HG02870 (cell line): ENCODE measurements around the gene PCDHGB4.
A peak's percentile ranks its signal among the peaks of the same experiment; 100 is the strongest.
"Not testable (repeated sequence)": the region's sequence is repeated elsewhere in the genome, so short reads cannot be mapped to it uniquely, and the experiment has no call there.

Experiments
- ATAC-seq: cut with Tn5 transposase; IDR thresholded peaks from one replicate; pipeline ENCODE4 v1.9.1; 2021; ENCODE audit warnings: mild to moderate bottlenecking, moderate library complexity; ENCODE audit not compliant: unreplicated experiment

PCDHGB4 gene

DNA sequence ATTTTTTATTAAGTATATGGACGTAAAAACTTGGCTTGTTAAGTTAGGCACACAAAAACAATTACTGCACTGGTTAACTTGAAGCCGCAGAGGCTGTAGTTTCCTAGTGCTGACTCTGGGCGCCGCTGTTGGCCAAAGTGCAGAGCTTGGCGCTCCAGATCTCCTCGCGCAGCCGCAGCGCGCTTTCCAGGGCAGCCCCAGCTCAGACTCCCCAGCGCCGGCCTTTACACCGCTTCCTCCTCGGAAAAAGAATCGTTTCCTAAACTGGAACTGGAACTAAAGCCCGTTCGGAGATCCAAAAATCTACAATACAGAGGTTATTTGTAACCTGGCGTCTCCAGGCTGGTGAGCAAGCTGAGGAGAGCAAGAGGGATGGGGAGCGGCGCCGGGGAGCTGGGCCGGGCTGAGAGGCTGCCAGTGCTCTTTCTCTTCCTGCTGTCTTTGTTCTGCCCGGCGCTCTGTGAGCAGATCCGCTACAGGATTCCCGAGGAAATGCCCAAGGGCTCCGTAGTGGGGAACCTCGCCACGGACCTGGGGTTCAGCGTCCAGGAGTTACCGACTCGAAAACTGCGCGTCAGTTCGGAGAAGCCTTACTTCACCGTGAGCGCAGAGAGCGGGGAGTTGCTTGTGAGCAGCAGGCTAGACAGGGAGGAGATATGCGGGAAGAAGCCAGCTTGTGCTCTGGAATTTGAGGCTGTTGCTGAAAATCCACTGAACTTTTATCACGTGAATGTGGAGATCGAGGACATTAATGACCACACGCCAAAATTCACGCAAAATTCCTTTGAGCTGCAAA is 10.5 kb downstream of the PCDHGB4 start, which contains the start of gene PCDHGB5:
Gene PCDHGB5, plus strand, starts transcription at position 192 of the 796 bp plus-strand sequence. Its CDS starts 181 bp downstream, at position 373.
- peak; percentile 84 for ATAC-seq

DNA sequence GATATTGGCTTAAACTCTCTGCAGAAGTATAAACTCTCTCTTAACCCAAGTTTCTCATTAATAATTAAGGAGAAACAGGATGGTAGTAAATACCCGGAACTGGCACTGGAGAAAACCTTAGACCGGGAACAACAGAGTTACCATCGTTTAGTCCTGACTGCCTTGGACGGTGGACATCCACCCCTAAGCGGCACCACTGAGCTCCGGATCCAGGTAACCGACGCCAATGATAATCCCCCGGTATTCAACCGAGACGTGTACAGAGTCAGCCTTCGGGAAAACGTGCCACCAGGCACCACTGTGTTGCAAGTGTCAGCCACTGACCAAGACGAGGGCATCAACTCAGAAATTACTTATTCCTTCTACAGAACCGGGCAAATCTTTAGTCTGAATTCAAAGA is 11.1 kb downstream of the PCDHGB4 start:
- no peak for ATAC-seq

DNA sequence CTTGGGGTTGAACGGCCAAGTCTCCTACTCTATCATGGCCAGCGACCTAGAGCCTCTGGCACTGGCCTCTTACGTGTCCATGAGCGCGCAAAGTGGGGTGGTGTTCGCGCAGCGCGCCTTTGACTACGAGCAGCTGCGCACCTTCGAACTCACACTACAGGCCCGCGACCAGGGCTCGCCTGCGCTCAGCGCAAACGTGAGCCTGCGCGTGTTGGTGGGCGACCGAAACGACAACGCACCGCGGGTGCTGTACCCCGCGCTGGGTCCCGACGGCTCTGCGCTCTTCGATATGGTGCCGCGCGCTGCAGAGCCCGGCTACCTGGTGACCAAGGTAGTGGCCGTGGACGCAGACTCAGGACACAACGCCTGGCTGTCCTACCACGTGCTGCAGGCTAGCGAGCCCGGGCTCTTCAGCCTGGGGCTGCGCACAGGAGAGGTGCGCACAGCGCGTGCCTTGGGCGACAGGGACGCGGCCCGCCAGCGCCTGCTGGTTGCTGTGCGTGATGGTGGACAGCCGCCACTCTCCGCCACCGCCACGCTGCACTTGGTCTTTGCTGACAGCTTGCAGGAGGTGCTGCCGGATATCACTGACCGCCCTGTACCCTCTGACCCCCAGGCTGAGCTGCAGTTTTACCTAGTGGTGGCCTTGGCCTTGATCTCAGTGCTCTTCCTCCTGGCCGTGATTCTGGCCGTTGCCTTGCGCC is 12.2 kb downstream of the PCDHGB4 start:
- no peak for ATAC-seq

DNA sequence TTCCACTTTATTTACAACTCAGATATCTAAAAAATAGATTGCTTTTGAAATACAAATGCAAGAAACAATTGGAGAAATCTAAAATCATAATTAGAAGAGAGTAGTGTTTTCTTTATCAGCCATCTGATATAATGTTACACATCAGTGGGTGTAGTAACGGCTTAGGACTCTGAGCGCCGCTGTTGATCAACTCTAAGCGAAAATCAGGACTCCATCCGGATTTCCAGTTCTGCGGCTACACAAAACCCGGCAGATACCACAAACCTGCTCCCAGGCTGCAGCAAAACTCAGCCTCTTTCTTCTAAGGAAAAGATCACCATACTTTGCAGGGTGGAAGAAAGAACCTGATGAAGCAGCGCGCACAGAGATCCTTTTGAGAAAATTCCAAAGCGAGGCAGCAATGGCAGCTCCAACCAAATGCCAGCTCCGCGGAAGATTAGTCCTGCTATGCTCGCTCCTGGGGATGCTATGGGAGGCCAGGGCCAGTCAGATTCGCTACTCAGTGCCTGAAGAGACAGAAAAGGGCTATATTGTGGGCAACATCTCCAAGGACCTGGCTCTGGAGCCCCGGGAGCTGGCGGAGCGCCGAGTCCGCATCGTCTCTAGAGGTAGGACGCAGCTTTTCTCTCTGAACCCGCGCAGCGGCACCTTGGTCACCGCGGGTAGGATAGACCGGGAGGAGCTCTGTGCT is 15.2 kb downstream of the PCDHGB4 start, which contains the start of gene PCDHGA9:
Gene PCDHGA9, plus strand, starts transcription at position 226 of the 691 bp plus-strand sequence. Its CDS starts 175 bp downstream, at position 401.
- no peak for ATAC-seq

DNA sequence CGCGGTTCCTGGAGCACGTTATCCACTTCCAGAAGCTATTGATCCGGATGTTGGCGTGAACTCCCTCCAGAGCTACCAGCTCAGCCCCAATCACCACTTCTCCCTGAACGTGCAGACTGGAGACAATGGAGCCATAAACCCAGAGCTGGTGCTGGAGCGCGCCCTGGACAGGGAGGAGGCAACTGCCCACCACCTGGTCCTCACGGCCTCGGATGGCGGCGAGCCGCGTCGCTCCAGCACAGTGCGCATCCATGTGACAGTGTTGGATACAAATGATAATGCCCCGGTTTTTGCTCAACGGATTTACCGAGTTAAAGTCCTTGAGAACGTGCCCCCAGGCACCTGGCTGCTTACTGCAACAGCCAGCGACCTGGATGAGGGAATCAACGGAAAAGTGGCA is 15.9 kb downstream of the PCDHGB4 start:
- ATAC-seq: no peak

DNA sequence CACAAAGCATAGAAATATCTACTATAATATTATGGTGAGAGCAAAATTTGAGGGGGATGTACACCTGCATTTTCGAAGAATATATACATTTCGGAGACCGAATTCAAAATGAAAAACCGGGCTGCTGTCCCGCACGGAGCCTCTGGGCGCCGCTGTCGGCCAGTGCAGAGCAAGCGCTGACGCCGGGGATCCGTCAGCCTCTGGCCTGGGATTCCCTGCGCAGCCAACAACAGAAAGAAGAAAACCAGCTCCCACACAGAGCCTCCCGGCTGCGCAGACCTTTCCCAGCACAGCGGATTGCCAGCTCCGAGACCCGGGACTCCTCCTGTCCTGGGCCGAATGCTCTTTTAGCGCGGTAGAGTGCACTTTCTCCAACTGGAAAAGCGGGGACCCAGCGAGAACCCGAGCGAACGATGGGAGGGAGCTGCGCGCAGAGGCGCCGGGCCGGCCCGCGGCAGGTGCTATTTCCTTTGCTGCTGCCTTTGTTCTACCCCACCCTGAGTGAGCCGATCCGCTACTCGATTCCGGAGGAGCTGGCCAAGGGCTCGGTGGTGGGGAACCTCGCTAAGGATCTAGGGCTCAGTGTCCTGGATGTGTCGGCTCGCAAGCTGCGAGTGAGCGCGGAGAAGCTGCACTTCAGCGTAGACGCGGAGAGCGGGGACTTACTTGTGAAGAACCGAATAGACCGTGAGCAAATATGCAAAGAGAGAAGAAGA is 20.4 kb downstream of the PCDHGB4 start, which contains the start of gene PCDHGB6:
Gene PCDHGB6, plus strand, starts transcription at position 232 of the 716 bp plus-strand sequence. Its CDS starts 182 bp downstream, at position 414.
- ATAC-seq: peak; percentile 69

DNA sequence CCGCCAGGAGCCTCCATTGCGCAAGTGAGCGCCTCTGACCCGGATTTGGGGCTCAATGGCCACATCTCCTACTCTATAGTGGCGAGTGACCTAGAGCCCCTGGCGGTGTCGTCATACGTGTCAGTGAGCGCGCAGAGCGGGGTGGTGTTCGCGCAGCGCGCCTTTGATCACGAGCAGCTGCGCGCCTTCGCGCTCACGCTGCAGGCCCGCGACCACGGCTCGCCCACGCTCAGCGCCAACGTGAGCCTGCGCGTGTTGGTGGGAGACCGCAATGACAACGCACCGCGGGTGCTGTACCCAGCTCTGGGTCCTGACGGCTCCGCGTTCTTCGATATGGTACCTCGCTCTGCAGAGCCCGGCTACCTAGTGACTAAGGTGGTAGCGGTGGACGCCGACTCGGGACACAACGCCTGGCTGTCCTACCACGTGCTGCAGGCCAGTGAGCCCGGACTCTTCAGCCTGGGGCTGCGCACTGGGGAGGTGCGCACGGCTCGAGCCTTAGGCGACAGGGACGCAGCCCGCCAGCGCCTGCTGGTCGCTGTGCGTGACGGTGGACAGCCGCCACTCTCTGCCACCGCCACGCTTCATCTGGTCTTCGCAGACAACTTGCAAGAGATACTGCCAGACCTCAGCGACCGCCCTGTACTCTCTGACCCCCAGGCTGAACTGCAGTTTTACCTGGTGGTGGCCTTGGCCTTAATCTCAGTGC is 22.3 kb downstream of the PCDHGB4 start:
- no peak for ATAC-seq

DNA sequence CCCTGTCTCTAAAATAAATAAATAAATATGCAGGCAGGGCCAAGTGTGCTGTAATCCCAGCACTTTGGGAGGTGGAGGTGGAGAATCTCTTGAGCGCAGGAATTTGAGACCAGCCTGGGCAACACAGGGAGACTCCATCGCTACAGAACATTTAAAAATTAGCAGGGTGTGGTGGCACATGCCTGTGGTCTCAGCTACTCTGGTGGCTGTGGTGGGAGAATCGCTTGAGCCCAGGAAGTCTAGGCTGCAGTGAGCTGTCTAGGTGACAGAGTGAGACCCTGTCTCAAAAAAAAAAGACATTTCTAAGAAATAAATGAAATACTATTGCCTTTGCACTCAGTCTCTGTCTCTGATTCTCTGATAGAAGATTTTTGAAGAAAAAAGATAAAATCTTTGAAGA is 24.1 kb downstream of the PCDHGB4 start:
- no peak for ATAC-seq

DNA sequence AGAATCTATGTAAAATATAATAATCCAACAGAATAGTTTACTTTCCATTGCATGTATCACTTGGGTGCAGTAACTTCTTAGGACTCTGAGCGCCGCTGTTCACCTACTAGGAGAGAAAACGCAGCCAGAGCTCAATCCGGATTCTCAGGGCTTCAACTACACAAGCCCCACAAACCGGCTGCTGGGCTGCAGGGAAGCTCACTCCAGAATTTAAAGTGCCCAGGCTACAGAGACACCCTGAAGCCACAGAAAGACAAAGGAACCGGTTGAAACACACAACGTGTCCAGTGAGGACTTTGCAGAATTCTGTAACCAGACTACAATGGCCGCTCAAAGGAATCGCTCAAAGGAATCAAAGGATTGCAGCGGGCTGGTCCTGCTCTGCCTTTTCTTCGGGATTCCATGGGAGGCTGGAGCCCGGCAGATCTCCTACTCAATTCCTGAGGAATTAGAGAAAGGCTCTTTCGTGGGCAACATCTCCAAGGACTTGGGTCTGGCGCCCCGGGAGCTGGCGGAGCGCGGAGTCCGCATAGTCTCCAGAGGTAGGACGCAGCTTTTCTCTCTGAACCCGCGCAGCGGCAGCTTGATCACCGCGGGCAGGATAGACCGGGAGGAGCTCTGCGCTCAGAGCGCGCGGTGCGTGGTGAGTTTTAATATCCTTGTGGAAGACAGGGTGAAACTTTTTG is 25.5 kb downstream of the PCDHGB4 start, which contains the start of gene PCDHGA10:
Gene PCDHGA10, plus strand, starts transcription at position 134 of the 686 bp plus-strand sequence. Its CDS starts 189 bp downstream, at position 323.
- peak; percentile 82 for ATAC-seq

DNA sequence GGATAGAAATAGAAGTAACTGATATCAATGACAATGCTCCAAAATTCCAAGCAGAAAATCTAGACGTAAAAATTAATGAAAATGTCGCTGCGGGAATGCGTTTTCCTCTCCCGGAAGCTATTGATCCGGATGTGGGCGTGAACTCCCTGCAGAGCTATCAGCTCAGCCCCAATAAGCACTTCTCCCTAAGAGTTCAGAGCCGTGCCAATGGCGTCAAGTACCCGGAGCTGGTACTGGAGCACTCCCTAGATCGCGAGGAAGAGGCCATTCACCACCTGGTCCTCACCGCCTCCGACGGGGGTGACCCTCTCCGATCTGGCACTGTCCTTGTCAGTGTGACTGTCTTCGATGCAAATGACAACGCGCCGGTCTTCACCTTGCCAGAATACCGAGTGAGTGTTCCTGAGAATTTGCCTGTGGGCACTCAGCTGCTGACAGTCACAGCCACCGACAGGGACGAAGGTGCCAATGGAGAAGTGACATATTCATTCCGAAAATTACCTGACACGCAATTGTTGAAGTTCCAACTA is 26.1 kb downstream of the PCDHGB4 start:
- no peak for ATAC-seq

DNA sequence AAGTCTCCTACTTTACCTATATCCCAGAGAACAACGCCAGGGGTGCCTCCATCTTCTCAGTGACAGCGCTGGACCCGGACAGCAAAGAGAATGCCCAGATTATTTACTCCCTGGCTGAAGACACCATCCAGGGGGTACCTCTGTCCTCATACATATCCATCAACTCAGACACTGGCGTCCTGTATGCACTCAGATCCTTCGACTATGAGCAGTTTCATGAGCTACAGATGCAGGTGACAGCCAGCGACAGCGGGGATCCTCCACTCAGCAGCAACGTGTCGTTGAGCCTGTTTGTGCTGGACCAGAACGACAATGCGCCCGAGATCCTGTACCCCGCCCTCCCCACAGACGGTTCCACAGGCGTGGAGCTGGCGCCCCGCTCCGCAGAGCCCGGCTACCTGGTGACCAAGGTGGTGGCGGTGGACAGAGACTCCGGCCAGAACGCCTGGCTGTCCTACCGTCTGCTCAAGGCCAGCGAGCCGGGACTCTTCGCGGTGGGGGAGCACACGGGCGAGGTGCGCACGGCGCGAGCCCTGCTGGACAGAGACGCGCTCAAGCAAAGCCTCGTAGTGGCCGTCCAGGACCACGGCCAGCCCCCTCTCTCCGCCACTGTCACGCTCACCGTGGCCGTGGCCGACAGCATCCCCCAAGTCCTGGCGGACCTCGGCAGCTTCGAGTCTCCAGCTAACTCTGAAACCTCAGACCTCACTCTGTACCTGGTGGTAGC is 27.2 kb downstream of the PCDHGB4 start:
- ATAC-seq: not testable (repeated sequence)

DNA sequence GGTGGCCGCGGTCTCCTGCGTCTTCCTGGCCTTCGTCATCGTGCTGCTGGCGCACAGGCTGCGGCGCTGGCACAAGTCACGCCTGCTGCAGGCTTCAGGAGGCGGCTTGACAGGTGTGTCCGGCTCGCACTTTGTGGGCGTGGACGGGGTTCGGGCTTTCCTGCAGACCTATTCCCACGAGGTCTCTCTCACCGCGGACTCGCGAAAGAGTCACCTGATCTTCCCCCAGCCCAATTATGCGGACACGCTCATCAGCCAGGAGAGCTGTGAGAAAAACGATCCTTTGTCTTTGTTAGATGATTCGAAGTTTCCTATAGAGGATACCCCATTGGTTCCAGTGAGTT is 27.7 kb downstream of the PCDHGB4 start:
- not testable (repeated sequence) for ATAC-seq

DNA sequence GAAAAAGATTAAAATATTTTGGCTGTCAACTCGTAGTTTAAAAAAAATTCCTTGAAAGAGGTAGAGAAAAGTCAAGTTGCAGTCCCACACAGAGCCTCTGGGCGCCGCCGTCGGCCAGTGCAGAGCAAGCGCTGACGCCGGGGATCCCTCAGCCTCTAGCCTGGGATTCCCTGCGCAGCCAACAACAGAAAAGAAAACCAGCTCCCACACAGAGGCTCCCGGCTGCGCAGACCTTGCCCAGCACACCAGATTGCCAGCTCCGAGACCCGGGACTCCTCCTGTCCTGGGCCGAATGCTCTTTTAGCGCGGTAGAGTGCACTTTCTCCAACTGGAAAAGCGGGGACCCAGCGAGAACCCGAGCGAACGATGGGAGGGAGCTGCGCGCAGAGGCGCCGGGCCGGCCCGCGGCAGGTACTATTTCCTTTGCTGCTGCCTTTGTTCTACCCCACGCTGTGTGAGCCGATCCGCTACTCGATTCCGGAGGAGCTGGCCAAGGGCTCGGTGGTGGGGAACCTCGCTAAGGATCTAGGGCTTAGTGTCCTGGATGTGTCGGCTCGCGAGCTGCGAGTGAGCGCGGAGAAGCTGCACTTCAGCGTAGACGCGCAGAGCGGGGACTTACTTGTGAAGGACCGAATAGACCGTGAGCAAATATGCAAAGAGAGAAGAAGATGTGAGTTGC is 30.1 kb downstream of the PCDHGB4 start, which contains the start of gene PCDHGB7:
Gene PCDHGB7, plus strand, starts transcription at position 184 of the 679 bp plus-strand sequence. Its CDS starts 183 bp downstream, at position 367.
- ATAC-seq: peak; percentile 51

DNA sequence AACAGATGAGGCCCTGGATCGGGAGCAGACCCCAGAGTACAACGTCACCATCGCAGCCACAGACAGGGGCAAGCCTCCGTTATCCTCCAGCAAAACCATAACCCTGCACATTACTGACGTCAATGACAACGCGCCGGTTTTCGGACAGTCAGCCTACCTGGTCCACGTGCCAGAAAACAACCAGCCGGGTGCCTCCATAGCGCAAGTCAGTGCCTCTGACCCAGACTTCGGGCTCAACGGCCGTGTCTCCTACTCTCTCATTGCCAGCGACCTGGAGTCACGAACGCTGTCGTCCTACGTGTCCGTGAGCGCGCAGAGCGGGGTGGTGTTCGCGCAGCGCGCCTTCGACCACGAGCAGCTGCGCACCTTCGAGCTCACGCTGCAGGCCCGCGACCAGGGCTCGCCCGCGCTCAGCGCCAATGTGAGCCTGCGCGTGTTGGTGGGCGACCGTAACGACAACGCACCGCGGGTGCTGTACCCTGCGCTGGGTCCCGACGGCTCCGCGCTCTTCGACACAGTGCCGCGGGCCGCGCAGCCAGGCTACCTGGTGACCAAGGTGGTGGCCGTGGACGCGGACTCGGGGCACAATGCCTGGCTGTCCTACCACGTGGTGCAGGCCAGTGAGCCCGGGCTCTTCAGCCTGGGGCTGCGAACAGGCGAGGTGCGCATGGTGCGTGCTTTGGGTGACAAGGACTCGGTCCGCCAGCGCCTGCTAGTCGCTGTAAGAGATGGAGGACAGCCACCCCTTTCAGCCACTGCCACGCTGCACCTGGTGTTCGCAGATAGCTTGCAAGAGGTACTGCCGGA is 31.8 kb downstream of the PCDHGB4 start:
- no peak for ATAC-seq

DNA sequence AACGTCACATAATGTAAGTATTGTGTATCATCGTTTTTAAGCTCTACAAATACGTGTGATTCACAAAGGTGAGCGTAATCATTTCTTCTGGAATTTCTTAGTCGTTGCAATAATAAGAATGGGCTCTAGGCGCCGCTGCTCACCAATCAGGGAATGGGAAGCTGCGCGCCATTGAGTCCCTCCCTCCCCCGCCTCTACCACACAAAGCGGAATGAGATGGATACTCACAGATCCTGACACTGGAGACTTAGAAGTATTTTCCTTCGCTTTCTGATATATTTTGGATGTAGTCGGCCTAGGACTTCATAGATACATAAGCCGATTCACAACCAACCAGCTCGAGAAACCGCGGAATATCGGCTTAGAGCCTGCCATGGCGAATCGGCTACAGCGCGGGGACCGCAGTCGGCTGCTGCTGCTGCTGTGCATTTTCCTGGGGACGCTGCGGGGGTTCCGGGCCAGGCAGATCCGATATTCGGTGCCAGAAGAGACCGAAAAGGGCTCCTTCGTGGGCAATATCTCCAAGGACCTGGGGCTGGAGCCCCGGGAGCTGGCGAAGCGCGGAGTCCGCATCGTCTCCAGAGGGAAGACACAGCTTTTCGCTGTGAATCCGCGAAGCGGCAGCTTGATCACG is 33.5 kb downstream of the PCDHGB4 start, which contains the start of gene PCDHGA11:
Gene PCDHGA11, plus strand, starts transcription at position 197 of the 634 bp plus-strand sequence. Its CDS starts 177 bp downstream, at position 374.
- ATAC-seq: peak; percentile 44

DNA sequence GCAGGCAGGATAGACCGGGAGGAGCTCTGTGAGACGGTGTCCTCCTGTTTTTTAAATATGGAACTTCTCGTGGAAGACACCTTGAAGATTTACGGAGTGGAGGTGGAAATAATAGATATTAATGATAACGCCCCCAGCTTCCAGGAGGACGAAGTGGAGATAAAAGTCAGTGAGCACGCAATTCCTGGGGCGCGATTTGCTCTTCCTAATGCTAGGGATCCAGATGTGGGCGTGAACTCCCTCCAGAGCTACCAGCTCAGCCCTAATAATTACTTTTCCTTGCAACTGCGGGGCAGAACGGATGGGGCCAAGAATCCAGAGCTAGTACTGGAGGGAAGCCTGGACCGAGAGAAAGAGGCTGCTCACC is 34.0 kb downstream of the PCDHGB4 start:
- no peak for ATAC-seq
